Measurements from ENCODE around the gene ZNF648. TPM values are rescaled to one million over a fixed set of nuclear protein-coding genes. Genes with fewer than 3 reads are reported as not detected.

The ZNF648 gene
- total RNA-seq, 2 donors from 2014 or later: 1.8 TPM; not detected in 1

DNA sequence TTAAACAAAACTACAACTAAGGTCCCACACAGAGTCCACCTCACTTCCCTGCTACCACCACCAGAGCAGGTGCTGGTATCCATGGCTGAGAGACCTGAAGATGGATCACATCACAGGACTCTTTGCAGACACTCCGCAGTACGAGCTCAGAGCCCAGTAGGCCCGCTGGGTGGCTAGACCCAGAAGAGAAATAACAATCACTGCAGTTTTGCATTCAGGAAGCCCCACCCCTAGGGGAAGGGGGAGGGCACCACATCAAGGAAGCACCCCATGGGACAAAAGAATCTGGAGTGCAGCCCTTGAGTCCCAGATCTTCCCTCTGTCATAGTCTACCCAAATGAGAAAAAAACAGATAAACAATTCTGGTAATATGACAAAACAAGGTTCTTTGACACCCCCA, 56.9 kb downstream of the ZNF648 start:
- no peaks in the 10 kb centered on the region for H3K4me1 ChIP-seq
- H3K36me3 ChIP-seq (replicated peaks in 1 of 2; ENCODE audit: insufficient read depth in 1 of 2, low read depth in 2 of 2): no peaks in the 10 kb centered on the region
- 81 to 100% methylated on average over 3 of the region's 3 CpGs for WGBS, 2 donors
- no peak for ATAC-seq
- DNase-seq: no peak
- no peak overlapping the region for H3K27ac ChIP-seq
- TF ChIP-seq POLR2A (IDR thresholded peaks at IDR 0.05): no peak
- TF ChIP-seq CTCF (IDR thresholded peaks at IDR 0.05): no peak
- no peak overlapping the region for H3K4me3 ChIP-seq
- intact Hi-C loops (cut with DNase I): no loop called here
- H3K9me3 ChIP-seq: no peaks in the 10 kb centered on the region
- no peaks in the 10 kb centered on the region for H3K27me3 ChIP-seq
